Dermis blood vessel endothelial cell (primary cell): Measurements from ENCODE around the gene PRELP. TPM values are rescaled to one million over a fixed set of nuclear protein-coding genes. Genes with fewer than 3 reads are reported as not detected.

Experiments used
- DNase-seq: peaks from one replicate; pipeline ENCODE4 v3.0.0; 2010
- total RNA-seq: library from RNA; depleted of rRNA; stranded (reverse); fragments of >200 nt; gene quantifications from 2 replicates; pipeline ENCODE4 v1.2.3, GENCODE V29; 2014

PRELP gene
- total RNA-seq, 1 donor from 2014 or later: not detected

- no peak for DNase-seq
Observed at GRCh38 chr1:203527013-203527412, 51.4 kb downstream of the PRELP start.

DNA sequence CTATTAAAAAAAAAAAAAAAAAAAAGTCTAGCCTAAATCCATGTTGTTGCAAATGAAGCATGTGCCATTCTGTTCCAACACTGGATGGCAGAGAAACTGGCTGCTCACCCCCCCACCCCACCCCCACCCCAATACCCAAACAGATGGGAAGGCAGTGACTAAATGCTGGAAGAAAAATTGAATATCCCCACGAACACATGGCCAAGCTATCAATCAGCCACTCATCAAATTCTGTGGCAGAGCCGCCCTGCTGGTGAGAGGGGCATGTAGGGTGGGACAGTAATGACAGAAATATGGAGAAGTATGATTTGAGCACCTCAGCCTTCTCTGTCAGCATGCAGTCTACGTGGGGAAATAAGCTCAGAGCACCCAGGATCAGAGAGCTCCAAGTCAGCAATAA, 52.5 kb downstream of the PRELP start:
- no peak for DNase-seq

DNA sequence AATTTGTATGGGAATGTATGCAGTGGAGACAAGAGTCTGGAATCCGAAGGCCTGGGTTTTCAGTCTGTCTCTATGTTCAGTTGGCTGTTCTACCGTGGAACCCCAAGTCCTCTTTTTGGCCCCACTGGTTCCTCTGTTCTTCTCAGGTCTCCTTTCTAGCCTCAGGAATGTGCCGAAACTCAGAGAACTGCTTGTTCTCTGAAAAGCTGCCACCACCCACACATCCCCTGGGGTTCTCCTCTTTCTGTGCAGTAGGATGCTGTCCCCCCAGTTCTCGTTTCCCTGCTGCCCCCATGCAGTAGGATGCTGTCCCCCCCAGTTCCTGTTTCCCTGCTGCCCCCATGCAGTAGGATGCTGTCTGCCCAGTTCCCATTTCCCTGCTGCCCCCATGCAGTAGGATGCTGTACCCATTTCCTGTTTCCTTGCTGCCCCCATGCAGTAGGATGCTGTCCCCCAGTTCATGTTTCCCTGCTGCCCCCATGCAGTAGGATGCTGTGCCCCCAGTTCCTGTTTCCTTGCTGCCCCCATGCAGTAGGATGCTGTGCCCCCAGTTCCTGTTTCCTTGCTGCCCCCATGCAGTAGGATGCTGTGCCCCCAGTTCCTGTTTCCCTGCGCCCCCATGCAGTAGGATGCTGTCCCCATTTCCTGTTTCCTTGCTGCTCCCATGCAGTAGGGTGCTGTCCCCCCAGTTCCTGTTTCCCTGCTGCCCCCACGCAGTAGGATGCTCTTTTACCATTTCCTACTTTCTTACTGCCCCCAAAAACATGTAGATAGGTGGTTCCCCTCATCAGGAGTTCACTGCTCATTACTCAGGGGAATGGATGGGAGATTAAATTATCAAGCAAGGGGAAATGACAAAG, 53.6 kb downstream of the PRELP start:
- no peak for DNase-seq

- DNase-seq: no peak
Observed at GRCh38 chr1:203531063-203531462, 55.5 kb downstream of the PRELP start.

- no peak for DNase-seq
Observed at GRCh38 chr1:203534012-203534411, 58.4 kb downstream of the PRELP start.

DNA sequence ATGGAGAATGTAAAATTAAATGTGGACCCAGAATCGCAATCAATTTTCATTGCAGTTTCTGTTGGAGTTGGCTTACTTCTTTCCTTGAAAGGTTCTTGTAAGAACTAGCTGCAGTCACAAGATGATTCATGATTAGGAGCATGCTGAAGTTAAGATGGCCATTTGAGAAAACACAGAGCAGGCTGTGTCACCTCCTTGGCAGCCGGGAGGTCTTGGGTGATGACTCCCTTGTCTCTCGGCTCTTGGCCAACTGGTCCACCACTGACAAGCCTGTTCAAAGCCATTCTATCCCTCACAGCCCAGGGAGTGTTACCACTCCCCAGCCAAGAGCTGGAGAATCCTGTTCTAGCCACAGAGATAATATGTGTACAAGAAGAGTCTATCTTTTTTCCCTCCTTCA, 58.9 kb downstream of the PRELP start:
- DNase-seq: no peak

DNA sequence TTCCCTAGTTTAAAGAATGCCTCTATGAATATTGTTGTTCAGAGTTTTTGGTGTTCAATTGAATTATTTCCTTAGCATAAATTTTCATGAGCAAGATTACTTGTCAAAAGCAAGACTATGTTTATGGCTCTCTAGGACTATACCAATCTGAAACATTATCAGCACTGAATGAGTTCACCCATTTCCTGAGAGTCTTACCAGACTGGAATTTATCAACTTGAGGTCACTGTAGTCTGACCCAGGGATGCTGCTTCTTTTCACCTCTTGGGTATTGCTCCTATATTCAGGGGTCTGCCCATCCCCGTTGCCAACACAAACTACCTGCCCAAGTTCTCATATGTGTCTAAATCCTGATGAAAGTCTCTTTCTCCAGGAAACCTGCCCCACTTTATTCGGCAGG, 61.0 kb downstream of the PRELP start:
- no peak for DNase-seq

- DNase-seq: no peak
Observed at GRCh38 chr1:203536980-203537455, 61.4 kb downstream of the PRELP start.

DNA sequence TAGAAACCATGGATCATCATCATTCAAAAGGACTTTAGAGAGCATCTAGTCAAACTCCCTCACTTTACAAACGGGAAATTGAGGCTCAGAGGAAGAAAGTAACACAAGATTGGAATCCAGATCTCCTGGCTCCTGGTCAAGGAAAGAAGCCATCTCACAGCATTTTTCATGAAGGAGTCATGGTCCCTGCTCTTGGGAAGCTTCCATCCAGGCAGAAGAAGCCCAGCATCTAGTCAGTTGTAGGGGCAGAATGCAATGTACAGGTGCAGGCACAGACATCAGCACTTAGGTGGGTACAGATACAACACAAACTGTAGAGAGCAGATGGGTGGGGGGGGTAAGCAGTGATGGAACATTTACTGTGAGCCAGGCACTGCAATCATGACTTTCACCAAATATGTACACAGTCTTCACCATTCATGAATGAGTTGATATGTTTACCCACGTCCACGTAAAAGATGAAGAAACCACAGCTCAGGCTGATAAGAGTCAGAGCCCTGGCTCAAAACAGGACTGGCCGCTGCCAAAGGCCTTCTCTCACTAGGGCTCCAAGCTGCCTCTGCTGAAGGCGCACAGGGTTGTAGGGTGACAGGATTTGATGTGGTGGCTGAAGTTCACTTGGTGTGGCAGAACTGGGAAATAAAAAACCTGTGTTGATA, 62.3 kb downstream of the PRELP start:
- no peak for DNase-seq

DNA sequence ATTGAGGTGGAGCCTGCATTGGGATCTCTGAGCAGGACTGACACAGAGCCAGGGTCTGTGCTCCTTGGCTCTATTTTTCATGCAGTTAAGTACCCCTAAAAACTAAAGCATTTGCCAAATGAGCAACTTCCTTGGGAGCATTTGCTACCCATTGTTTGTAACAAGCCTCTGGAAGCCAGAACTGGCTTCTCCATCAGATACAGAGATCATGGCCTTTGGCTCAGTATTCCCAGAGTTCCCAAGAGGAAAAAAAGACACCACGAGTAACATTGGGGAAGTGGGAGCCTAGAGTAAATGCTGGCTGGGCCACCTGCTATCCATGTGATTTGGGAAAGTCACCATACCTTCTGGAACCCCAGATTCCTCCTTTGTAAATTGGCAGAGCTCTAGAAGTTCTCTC, 63.1 kb downstream of the PRELP start:
- DNase-seq: no peak

DNA sequence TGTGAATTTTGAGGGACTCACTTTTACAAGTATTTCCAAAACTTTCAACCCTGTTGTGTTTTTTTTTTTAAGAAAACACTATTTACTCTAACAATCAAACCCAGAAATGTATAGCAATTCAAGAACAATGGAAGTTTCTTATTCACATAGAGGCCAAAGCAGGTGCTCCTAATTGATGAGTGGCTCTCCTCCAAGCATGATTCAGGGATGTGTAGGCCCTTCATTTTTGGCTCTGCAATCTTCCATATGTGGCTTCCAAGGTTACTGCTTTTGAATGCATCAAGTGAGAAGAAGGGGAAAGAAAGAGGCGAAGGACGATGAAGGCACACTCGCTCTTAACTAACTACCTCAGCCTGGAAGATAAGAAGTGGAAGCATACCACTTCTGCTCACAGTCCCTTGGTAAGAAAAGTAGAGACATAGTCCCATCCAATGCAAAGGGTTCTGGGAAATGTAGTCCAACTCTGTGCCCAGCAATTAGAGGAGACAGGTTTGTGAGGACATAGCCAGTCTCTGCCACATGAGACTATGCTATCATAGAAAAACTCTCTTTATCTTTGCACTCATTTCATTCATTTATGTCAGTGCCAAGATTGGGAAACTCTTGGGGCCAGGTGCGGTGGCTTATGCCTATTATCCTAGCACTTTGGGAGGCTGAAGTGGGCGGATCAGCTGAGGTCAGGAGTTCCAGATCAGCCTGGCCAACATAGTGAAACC, 64.4 kb downstream of the PRELP start:
- no peak for DNase-seq

Other genes with a start within 250 kb of the PRELP start
- gene CHIT1, start 246.1 kb upstream of the PRELP start, total RNA-seq: under 0.01 TPM in 2 replicates
- 63.5 and 64.7 TPM in 2 replicates for gene BTG2, start 170.3 kb upstream of the PRELP start, total RNA-seq
- 11.4 and 21.2 TPM in 2 replicates for gene FMOD, start 124.7 kb upstream of the PRELP start, total RNA-seq
- not detected in 2 replicates for gene OPTC, start 18.3 kb downstream of the PRELP start, total RNA-seq
- 108 and 145 TPM in 2 replicates for gene ATP2B4, start 151.0 kb downstream of the PRELP start, total RNA-seq